ENCODE measurements around the gene F2RL1.

Gene F2RL1

DNA sequence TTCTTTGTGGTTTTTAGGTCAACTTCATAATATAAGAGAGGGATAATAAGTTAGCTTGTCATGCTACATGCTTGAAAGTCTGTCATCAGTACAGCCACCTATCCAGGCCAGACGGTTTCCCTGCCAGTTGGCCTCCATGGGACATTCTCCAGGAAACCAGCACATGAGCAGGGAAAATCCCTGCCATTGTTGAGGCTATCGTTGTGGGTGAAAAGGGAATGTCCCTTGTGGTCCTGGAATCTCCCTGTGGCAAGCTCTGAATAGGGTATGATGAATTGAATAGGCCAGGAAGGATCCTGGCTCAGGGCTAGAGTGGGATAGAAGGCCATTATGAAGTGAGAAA, 12.3 kb downstream of the F2RL1 start:
- DNase-seq (ENCODE audit: low read depth in 1 of 2, low spot score in 1 of 2) = no peak
- no peak overlapping the region for H3K27ac ChIP-seq (replicated peaks)
- H3K27me3 ChIP-seq (ENCODE audit: insufficient read depth, poor library complexity, severe bottlenecking) = no peaks in the 10 kb centered on the region
- no peak overlapping the region for H3K4me3 ChIP-seq (replicated peaks; ENCODE audit: insufficient read depth, low read length)
- no peak for TF ChIP-seq GABPA (IDR thresholded peaks at IDR 0.05; ENCODE audit: low read depth)
- TF ChIP-seq SPI1 (IDR thresholded peaks at IDR 0.05; ENCODE audit: borderline replicate concordance, low read depth) = no peak
- TF ChIP-seq, protein P1, sequence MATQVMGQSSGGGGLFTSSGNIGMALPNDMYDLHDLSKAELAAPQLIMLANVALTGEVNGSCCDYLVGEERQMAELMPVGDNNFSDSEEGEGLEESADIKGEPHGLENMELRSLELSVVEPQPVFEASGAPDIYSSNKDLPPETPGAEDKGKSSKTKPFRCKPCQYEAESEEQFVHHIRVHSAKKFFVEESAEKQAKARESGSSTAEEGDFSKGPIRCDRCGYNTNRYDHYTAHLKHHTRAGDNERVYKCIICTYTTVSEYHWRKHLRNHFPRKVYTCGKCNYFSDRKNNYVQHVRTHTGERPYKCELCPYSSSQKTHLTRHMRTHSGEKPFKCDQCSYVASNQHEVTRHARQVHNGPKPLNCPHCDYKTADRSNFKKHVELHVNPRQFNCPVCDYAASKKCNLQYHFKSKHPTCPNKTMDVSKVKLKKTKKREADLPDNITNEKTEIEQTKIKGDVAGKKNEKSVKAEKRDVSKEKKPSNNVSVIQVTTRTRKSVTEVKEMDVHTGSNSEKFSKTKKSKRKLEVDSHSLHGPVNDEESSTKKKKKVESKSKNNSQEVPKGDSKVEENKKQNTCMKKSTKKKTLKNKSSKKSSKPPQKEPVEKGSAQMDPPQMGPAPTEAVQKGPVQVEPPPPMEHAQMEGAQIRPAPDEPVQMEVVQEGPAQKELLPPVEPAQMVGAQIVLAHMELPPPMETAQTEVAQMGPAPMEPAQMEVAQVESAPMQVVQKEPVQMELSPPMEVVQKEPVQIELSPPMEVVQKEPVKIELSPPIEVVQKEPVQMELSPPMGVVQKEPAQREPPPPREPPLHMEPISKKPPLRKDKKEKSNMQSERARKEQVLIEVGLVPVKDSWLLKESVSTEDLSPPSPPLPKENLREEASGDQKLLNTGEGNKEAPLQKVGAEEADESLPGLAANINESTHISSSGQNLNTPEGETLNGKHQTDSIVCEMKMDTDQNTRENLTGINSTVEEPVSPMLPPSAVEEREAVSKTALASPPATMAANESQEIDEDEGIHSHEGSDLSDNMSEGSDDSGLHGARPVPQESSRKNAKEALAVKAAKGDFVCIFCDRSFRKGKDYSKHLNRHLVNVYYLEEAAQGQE (IDR thresholded peaks at IDR 0.05; ENCODE audit: insufficient replicate concordance, low read depth) = no peak
- TF ChIP-seq POLR2AphosphoS5 (IDR thresholded peaks at IDR 0.05; ENCODE audit: low read depth) = no peak
- TF ChIP-seq, protein P2, sequence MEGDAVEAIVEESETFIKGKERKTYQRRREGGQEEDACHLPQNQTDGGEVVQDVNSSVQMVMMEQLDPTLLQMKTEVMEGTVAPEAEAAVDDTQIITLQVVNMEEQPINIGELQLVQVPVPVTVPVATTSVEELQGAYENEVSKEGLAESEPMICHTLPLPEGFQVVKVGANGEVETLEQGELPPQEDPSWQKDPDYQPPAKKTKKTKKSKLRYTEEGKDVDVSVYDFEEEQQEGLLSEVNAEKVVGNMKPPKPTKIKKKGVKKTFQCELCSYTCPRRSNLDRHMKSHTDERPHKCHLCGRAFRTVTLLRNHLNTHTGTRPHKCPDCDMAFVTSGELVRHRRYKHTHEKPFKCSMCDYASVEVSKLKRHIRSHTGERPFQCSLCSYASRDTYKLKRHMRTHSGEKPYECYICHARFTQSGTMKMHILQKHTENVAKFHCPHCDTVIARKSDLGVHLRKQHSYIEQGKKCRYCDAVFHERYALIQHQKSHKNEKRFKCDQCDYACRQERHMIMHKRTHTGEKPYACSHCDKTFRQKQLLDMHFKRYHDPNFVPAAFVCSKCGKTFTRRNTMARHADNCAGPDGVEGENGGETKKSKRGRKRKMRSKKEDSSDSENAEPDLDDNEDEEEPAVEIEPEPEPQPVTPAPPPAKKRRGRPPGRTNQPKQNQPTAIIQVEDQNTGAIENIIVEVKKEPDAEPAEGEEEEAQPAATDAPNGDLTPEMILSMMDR (IDR thresholded peaks at IDR 0.05; ENCODE audit: insufficient read depth, low read length) = no peak

DNA sequence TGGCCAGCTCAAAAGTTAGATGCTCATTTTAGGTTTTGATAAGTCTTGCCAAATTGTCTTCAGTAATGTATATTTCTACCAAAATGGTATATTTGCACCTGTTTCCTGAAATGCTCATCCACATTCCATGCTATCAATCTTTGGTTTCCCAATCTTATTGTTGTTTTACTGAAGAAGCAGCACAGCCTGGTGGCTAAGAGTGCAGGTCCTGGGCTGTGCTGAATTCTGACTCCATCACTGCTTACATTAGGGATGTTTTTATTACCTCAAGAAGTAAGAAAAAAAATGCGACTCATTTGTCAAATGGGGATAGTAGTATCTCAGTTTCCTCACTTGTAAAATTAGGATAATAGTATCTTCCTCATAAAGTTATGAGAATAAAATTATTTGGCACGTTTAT, 17.4 kb downstream of the F2RL1 start:
- DNase-seq (ENCODE audit: low read depth in 1 of 2, low spot score in 1 of 2) = no peak
- Histone ChIP-seq H3K27ac (replicated peaks) (no peak overlapping the region), H3K27me3 (ENCODE audit: insufficient read depth, poor library complexity, severe bottlenecking) (no peaks in the 10 kb centered on the region), H3K4me3 (replicated peaks; ENCODE audit: insufficient read depth, low read length) (no peak overlapping the region)
- TF ChIP-seq POLR2AphosphoS5 (IDR thresholded peaks at IDR 0.05; ENCODE audit: low read depth) (no peak), GABPA (IDR thresholded peaks at IDR 0.05; ENCODE audit: low read depth) (no peak), SPI1 (IDR thresholded peaks at IDR 0.05; ENCODE audit: borderline replicate concordance, low read depth) (no peak)
- TF ChIP-seq, protein P2 (IDR thresholded peaks at IDR 0.05; ENCODE audit: insufficient read depth, low read length) = no peak
- TF ChIP-seq, protein P1 (IDR thresholded peaks at IDR 0.05; ENCODE audit: insufficient replicate concordance, low read depth) = no peak

DNA sequence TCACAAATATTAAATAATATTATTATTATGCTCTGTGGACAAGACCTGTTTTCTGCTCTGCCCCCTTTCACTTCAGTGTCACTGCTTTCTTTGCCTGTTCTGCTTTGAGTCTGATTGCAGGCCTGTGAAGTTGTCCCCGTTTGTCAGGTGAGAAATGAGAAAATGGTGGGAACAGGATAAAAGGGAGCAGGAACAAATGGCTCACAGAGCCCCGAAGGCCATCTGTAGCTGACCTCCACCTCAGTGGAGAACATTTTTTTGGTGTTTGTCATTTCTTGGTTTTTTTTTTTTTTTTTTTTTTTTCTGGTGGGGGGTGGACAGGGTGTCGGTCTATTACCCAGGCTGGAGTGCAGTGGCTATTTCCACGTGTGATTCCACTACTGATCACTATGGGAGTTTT, 17.8 kb downstream of the F2RL1 start:
- DNase-seq (ENCODE audit: low read depth in 1 of 2, low spot score in 1 of 2) = no peak
- Histone ChIP-seq H3K4me3 (replicated peaks; ENCODE audit: insufficient read depth, low read length) (no peak overlapping the region), H3K27ac (replicated peaks) (no peak overlapping the region), H3K27me3 (ENCODE audit: insufficient read depth, poor library complexity, severe bottlenecking) (no peaks in the 10 kb centered on the region)
- TF ChIP-seq GABPA (IDR thresholded peaks at IDR 0.05; ENCODE audit: low read depth) = no peak
- TF ChIP-seq, protein P1 (IDR thresholded peaks at IDR 0.05; ENCODE audit: insufficient replicate concordance, low read depth) = no peak
- no peak for TF ChIP-seq SPI1 (IDR thresholded peaks at IDR 0.05; ENCODE audit: borderline replicate concordance, low read depth)
- TF ChIP-seq, protein P2 (IDR thresholded peaks at IDR 0.05; ENCODE audit: insufficient read depth, low read length) = no peak
- no peak for TF ChIP-seq POLR2AphosphoS5 (IDR thresholded peaks at IDR 0.05; ENCODE audit: low read depth)

All from HL-60 (cell line).